Measurements from ENCODE around the gene MROH9.

DNA sequence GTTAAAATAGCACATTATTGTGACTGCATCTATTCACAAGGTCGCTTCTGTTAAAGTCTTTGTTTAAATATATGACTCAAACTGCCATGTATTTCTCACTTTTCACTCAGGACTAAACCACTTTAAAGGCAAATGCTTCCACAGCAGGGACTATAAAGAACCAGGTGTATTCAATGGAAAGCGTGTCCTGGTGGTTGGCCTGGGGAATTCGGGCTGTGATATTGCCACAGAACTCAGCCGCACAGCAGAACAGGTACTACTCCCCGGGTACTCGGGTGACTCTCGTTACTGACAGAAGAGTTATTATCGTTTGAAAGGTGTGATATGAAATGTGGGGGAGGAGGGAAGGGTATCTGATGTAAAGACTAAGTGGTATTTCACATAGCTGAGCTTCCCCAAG, 172.6 kb downstream of the MROH9 start:
- TF ChIP-seq, protein P1, sequence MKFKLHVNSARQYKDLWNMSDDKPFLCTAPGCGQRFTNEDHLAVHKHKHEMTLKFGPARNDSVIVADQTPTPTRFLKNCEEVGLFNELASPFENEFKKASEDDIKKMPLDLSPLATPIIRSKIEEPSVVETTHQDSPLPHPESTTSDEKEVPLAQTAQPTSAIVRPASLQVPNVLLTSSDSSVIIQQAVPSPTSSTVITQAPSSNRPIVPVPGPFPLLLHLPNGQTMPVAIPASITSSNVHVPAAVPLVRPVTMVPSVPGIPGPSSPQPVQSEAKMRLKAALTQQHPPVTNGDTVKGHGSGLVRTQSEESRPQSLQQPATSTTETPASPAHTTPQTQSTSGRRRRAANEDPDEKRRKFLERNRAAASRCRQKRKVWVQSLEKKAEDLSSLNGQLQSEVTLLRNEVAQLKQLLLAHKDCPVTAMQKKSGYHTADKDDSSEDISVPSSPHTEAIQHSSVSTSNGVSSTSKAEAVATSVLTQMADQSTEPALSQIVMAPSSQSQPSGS (tag by site-specific recombination; IDR thresholded peaks at IDR 0.05; ENCODE audit: low read depth), result no peak
- TF ChIP-seq HOXA7 (CRISPR knock-in tag; IDR thresholded peaks at IDR 0.05; ENCODE audit: borderline replicate concordance), result no peak
- no peak for TF ChIP-seq ZNF223 (tag by site-specific recombination; IDR thresholded peaks at IDR 0.05)
- TF ChIP-seq ZNF274 (IDR thresholded peaks at IDR 0.05; ENCODE audit: low read length), result no peak
- TF ChIP-seq ZNF274 (tag by site-specific recombination; IDR thresholded peaks at IDR 0.05; ENCODE audit: borderline replicate concordance), result no peak
- TF ChIP-seq ZBTB1 (tag by site-specific recombination; IDR thresholded peaks at IDR 0.05), result no peak
- no peak for TF ChIP-seq ZNF629 (tag by site-specific recombination; IDR thresholded peaks at IDR 0.05)
- no peak for TF ChIP-seq ZNF660 (tag by site-specific recombination; IDR thresholded peaks at IDR 0.05)
- no peak for TF ChIP-seq TCF7L2 (IDR thresholded peaks at IDR 0.05; ENCODE audit: borderline replicate concordance, low read depth, low read length)
- TF ChIP-seq IKZF3 (tag by site-specific recombination; IDR thresholded peaks at IDR 0.05), result no peak
- no peak for TF ChIP-seq ZNF792 (tag by site-specific recombination; IDR thresholded peaks at IDR 0.05)
- TF ChIP-seq, protein P2, sequence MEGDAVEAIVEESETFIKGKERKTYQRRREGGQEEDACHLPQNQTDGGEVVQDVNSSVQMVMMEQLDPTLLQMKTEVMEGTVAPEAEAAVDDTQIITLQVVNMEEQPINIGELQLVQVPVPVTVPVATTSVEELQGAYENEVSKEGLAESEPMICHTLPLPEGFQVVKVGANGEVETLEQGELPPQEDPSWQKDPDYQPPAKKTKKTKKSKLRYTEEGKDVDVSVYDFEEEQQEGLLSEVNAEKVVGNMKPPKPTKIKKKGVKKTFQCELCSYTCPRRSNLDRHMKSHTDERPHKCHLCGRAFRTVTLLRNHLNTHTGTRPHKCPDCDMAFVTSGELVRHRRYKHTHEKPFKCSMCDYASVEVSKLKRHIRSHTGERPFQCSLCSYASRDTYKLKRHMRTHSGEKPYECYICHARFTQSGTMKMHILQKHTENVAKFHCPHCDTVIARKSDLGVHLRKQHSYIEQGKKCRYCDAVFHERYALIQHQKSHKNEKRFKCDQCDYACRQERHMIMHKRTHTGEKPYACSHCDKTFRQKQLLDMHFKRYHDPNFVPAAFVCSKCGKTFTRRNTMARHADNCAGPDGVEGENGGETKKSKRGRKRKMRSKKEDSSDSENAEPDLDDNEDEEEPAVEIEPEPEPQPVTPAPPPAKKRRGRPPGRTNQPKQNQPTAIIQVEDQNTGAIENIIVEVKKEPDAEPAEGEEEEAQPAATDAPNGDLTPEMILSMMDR (tag by site-specific recombination; IDR thresholded peaks at IDR 0.05), result no peak
- no peak for TF ChIP-seq ZNF24 (tag by site-specific recombination; IDR thresholded peaks at IDR 0.05)
- no peak for TF ChIP-seq ZNF335 (tag by site-specific recombination; conservative IDR thresholded peaks at IDR 0.05)

All from HEK293 (cell line).